Smooth muscle cell (in vitro differentiated cells): ENCODE results near the gene BACE1. TPM values are rescaled to one million over a fixed set of nuclear protein-coding genes. Genes with fewer than 3 reads are reported as not detected.

ENCODE experiments used
- DNase-seq: peaks from one replicate; lab custom pipeline; 2025; ENCODE audit not compliant: unreplicated experiment; lab: John Stamatoyannopoulos, UW
- H2AFZ ChIP-seq: fragments of 200-600 bp; sonication (generic); 2 replicates; pipeline ENCODE4 v1.6.0; 2016; ENCODE audit warnings: antibody characterized with exemption, low read depth, mild to moderate bottlenecking
- H3F3A ChIP-seq: fragments of 200-600 bp; sonication (generic); 2 replicates; pipeline ENCODE4 v1.6.0; 2017; ENCODE audit warnings: antibody characterized with exemption, low read depth
- H3K27ac ChIP-seq: fragments of 200-600 bp; sonication (generic); 2 replicates; pipeline ENCODE4 v1.5.1; 2016; ENCODE audit warnings: low read depth, mild to moderate bottlenecking
- H3K27me3 ChIP-seq: fragments of 200-600 bp; sonication (generic); 2 replicates; pipeline ENCODE4 v1.6.1; 2016; ENCODE audit warnings: low read depth, mild to moderate bottlenecking
- H3K36me3 ChIP-seq: fragments of 200-600 bp; sonication (generic); 2 replicates; pipeline ENCODE4 v1.5.1; 2016; ENCODE audit warnings: low read depth
- H3K4me1 ChIP-seq: fragments of 200-600 bp; sonication (generic); 2 replicates; pipeline ENCODE4 v1.5.1; 2016; ENCODE audit warnings: low read depth
- H3K4me2 ChIP-seq: fragments of 200-600 bp; sonication (generic); 2 replicates; pipeline ENCODE4 v1.6.0; 2016; ENCODE audit warnings: mild to moderate bottlenecking
- H3K4me3 ChIP-seq: fragments of 200-600 bp; sonication (generic); 2 replicates; pipeline ENCODE4 v1.5.1; 2016; ENCODE audit warnings: mild to moderate bottlenecking
- H3K79me2 ChIP-seq: fragments of 200-600 bp; sonication (generic); 2 replicates; pipeline ENCODE4 v1.6.0; 2016; ENCODE audit warnings: low read depth, mild to moderate bottlenecking
- H3K9ac ChIP-seq: fragments of 200-600 bp; sonication (generic); 2 replicates; pipeline ENCODE4 v1.6.0; 2016; ENCODE audit warnings: low read depth
- H3K9me3 ChIP-seq: fragments of 200-600 bp; sonication (generic); replicated peaks from 2 replicates; pipeline ENCODE4 v1.5.1; 2016; ENCODE audit warnings: low read depth
- H4K20me1 ChIP-seq: fragments of 200-600 bp; sonication (generic); 2 replicates; pipeline ENCODE4 v1.6.0; 2016; ENCODE audit warnings: low read depth
- WGBS: methylation state at CpG from one replicate; pipeline ENCODE4 v1.1.7; 2016; ENCODE audit warnings: low lambda C conversion rate; 5-methylcytosine and 5-hydroxymethylcytosine counted together
- polyA plus RNA-seq: library from polyadenylated mRNA; unstranded; fragments of >200 nt; fragmentation: Nextera tagmentation; extraction: Ambion mirVana; gene quantifications from 2 replicates; pipeline ENCODE4 v1.2.1, GENCODE V29; 2016
- total RNA-seq: library from RNA; depleted of rRNA; stranded (reverse); fragments of >200 nt; gene quantifications from 2 replicates; pipeline ENCODE4 v1.2.3, GENCODE V29; 2014
- TF ChIP-seq, protein P1 (sequence below): fragments of 200-600 bp; sonication (generic); IDR thresholded peaks from 2 replicates; pipeline ENCODE4 v1.5.1; 2017; ENCODE audit warnings: borderline replicate concordance, mild to moderate bottlenecking, antibody characterized with exemption; ENCODE audit not compliant: insufficient read depth, poor library complexity, severe bottlenecking

The BACE1 gene
- total and polyA plus RNA-seq, 2 experiments from 2014 or later, result 17.5 to 32.4 TPM

DNA sequence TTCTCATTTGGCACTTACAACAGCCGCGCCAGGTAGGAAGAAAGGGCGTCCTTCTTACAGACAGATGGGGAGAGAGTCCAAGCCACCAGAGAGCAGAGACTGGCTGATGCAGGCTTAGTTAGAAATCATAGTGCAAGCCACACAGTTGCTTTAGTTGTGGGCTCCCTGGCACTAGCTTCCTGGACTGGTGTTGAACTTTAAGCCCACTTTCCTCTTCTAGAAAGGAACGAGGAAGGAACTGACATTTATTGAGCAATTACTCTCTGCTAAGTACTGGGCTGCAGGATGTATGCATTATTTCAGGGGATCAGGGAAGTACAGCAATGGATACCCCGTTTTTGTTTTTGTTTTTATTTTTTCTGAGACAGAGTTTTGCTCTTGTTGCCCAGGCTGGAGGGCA lies 3.0 kb downstream of the BACE1 start:
- H3K9me3 ChIP-seq, result no peaks in the 10 kb centered on the region
- H3K79me2 ChIP-seq, result no peaks in the 10 kb centered on the region
- H3K36me3 ChIP-seq, result no peaks in the 10 kb centered on the region
- H3K27me3 ChIP-seq, result no peaks in the 10 kb centered on the region
- DNase-seq, result no peak
- 91% methylated on average over 5 of the region's 5 CpGs for WGBS
- H4K20me1 ChIP-seq, result no peaks in the 10 kb centered on the region
- H3K9ac ChIP-seq, result no peak overlapping the region
- TF ChIP-seq, protein P1, sequence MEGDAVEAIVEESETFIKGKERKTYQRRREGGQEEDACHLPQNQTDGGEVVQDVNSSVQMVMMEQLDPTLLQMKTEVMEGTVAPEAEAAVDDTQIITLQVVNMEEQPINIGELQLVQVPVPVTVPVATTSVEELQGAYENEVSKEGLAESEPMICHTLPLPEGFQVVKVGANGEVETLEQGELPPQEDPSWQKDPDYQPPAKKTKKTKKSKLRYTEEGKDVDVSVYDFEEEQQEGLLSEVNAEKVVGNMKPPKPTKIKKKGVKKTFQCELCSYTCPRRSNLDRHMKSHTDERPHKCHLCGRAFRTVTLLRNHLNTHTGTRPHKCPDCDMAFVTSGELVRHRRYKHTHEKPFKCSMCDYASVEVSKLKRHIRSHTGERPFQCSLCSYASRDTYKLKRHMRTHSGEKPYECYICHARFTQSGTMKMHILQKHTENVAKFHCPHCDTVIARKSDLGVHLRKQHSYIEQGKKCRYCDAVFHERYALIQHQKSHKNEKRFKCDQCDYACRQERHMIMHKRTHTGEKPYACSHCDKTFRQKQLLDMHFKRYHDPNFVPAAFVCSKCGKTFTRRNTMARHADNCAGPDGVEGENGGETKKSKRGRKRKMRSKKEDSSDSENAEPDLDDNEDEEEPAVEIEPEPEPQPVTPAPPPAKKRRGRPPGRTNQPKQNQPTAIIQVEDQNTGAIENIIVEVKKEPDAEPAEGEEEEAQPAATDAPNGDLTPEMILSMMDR, result no peak
- no peaks in the 10 kb centered on the region for H3F3A ChIP-seq
- H3K4me3 ChIP-seq, result no peak overlapping the region
- H3K27ac ChIP-seq, result no peak overlapping the region
- peaks cover 7% of the 10 kb centered on the region for H3K4me1 ChIP-seq
- no peak overlapping the region for H3K4me2 ChIP-seq
- no peak overlapping the region for H2AFZ ChIP-seq

- no peak overlapping the region for H3K9ac ChIP-seq
- TF ChIP-seq, protein P1, result no peak
Measured at GRCh38 chr11:117309310-117309709, 6.7 kb downstream of the BACE1 start.

DNA sequence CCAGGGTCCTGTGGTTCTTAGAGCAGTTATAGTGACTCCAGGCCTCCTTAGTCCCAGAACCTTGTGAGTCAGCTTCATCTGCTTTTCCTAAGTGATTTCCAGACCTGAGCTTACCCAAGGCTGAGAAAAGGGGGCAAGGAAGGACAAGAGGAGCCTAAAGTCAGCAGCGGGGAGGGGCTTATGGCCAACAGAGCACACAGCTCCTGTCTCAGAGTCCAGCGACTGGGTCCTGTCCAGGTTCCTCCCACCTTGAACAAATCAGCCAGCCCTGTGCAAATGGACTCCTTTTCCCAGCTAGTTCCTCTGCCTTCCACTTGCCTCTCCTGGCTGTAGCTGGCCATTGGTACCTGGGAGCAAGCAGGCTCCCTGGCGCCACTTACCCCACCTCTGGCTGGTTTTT lies 10.9 kb downstream of the BACE1 start:
- Histone ChIP-seq H3K9me3 (no peaks in the 10 kb centered on the region), H3K36me3 (no peaks in the 10 kb centered on the region), H3K27ac (no peak overlapping the region), H3K79me2 (no peaks in the 10 kb centered on the region), H3F3A (no peaks in the 10 kb centered on the region), H4K20me1 (peaks cover 14% of the 10 kb centered on the region), H3K27me3 (no peaks in the 10 kb centered on the region), H3K4me3 (no peak overlapping the region), H3K9ac (no peak overlapping the region), H3K4me1 (peaks cover 10% of the 10 kb centered on the region), H3K4me2 (no peak overlapping the region), H2AFZ (no peak overlapping the region)
- TF ChIP-seq, protein P1, result no peak
- 90% methylated on average over 3 of the region's 3 CpGs for WGBS
- no peak for DNase-seq

More at GRCh38 chr11:117309310-117309709, 6.7 kb downstream of the BACE1 start:
- no peak overlapping the region for H3K27ac ChIP-seq
- no peak for DNase-seq
- no peak overlapping the region for H3K4me3 ChIP-seq
- H3K79me2 ChIP-seq, result no peaks in the 10 kb centered on the region
- no peaks in the 10 kb centered on the region for H3K27me3 ChIP-seq
- H4K20me1 ChIP-seq, result no peaks in the 10 kb centered on the region
- 95% methylated on average over 7 of the region's 7 CpGs for WGBS
- H3F3A ChIP-seq, result no peaks in the 10 kb centered on the region
- H2AFZ ChIP-seq, result no peak overlapping the region
- no peaks in the 10 kb centered on the region for H3K36me3 ChIP-seq
- no peak overlapping the region for H3K4me2 ChIP-seq
- no peaks in the 10 kb centered on the region for H3K4me1 ChIP-seq
- H3K9me3 ChIP-seq, result no peaks in the 10 kb centered on the region

- no peak overlapping the region for H3K27ac ChIP-seq
- no peaks in the 10 kb centered on the region for H3K9me3 ChIP-seq
- H2AFZ ChIP-seq, result no peak overlapping the region
- H3F3A ChIP-seq, result no peaks in the 10 kb centered on the region
- H3K9ac ChIP-seq, result no peak overlapping the region
- H3K27me3 ChIP-seq, result no peaks in the 10 kb centered on the region
- no peaks in the 10 kb centered on the region for H3K79me2 ChIP-seq
- H3K4me3 ChIP-seq, result no peak overlapping the region
- peaks cover 21% of the 10 kb centered on the region for H3K4me1 ChIP-seq
- TF ChIP-seq, protein P1, result no peak
- peaks cover 22% of the 10 kb centered on the region for H4K20me1 ChIP-seq
- WGBS, result 88% methylated on average over 5 of the region's 5 CpGs
- no peak overlapping the region for H3K4me2 ChIP-seq
- H3K36me3 ChIP-seq, result no peaks in the 10 kb centered on the region
- DNase-seq, result no peak
Measured at GRCh38 chr11:117303646-117304315, 12.3 kb downstream of the BACE1 start.
